Activated naive CD8-positive, alpha-beta T cell treated with anti-CD3 and anti-CD28 coated beads, Interleukin-2, amount 10 ng/mL, durations not matched to agents 7 days and 5 days (primary cell): Measurements from ENCODE around the gene ENTPD6. TPM values are rescaled to one million over a fixed set of nuclear protein-coding genes. Genes with fewer than 3 reads are reported as not detected.
"Not testable (repeated sequence)": the region's sequence is repeated elsewhere in the genome, so short reads cannot be mapped to it uniquely, and the experiment has no call there.

Source experiments
- ATAC-seq: fragments of 150-1000 bp; cut with Tn5 transposase; one replicate; pipeline ENCODE4 v1.10.0; 2021; ENCODE audit warnings: low read depth, moderate library complexity
- POLR2A ChIA-PET: fragments of 350-600 bp; sonication (Branson Sonifier 250); formaldehyde crosslinking; loops from one replicate; lab custom pipeline; 2021; ENCODE audit warnings: antibody characterized with exemption; lab: Charles Lee
- DNase-seq: peaks from one replicate; pipeline ENCODE4 v3.0.0; 2021
- H3K27ac Mint-ChIP-seq: one replicate; pipeline ENCODE4 v1.8.0; 2022; ENCODE audit warnings: mild to moderate bottlenecking, mixed read lengths
- H3K27me3 Mint-ChIP-seq: one replicate; pipeline ENCODE4 v1.8.0; 2022; ENCODE audit warnings: mild to moderate bottlenecking, moderate library complexity, mixed read lengths
- H3K36me3 Mint-ChIP-seq: one replicate; pipeline ENCODE4 v1.8.0; 2021; ENCODE audit warnings: mild to moderate bottlenecking, mixed read lengths
- H3K4me1 Mint-ChIP-seq: one replicate; pipeline ENCODE4 v1.8.0; 2021; ENCODE audit warnings: mixed read lengths
- H3K4me3 Mint-ChIP-seq: one replicate; pipeline ENCODE4 v1.8.0; 2022; ENCODE audit warnings: mild to moderate bottlenecking, moderate library complexity, mixed read lengths
- H3K9me3 Mint-ChIP-seq: one replicate; pipeline ENCODE4 v1.8.0; 2021; ENCODE audit warnings: mixed read lengths
- total RNA-seq, 2 experiments: library from RNA; stranded (reverse); gene quantifications; one replicate each; pipeline ENCODE4 v1.2.3, GENCODE V29; 2021

Gene ENTPD6
- total RNA-seq, 2 experiments from 2014 or later, result 54.6 to 62.3 TPM

DNA sequence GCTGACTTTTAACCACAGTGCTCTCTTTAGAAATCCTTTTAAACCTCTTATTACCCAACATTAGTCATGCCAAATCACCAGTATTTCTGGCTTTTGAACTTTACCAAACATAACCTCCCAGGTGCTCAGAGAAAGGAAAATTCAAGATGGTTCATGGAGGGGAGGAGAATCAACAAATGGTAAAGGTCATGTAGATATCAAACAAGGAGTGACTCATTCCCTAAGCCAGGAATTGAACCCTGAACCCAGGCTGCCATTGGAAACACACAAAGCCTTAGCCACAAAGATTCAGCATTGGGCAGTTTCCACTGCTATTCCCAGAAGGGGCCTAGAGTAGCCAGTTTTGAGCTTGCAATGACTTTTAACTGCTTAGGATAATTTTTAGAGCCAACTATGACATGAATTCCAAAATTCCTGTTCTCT lies 21.6 kb upstream of the ENTPD6 start:
- H3K36me3 Mint-ChIP-seq, result no peaks in the 10 kb centered on the region
- H3K9me3 Mint-ChIP-seq, result no peaks in the 10 kb centered on the region
- H3K27me3 Mint-ChIP-seq, result peaks cover 16% of the 10 kb centered on the region
- H3K27ac Mint-ChIP-seq, result no peak overlapping the region
- H3K4me1 Mint-ChIP-seq, result peaks cover 3% of the 10 kb centered on the region
- ATAC-seq (no peak), DNase-seq (no peak)
- no peak overlapping the region for H3K4me3 Mint-ChIP-seq
- POLR2A ChIA-PET, result no interaction called here

GRCh38 chr20:25176184-25176583 lies 19.3 kb upstream of the ENTPD6 start:
- H3K36me3 Mint-ChIP-seq, result no peaks in the 10 kb centered on the region
- ATAC-seq, result no peak
- POLR2A ChIA-PET, result no interaction called here
- DNase-seq, result no peak
- no peaks in the 10 kb centered on the region for H3K9me3 Mint-ChIP-seq
- H3K27ac Mint-ChIP-seq, result no peak overlapping the region
- no peak overlapping the region for H3K4me3 Mint-ChIP-seq
- H3K4me1 Mint-ChIP-seq, result peaks cover 3% of the 10 kb centered on the region
- H3K27me3 Mint-ChIP-seq, result peaks cover 7% of the 10 kb centered on the region

- Mint-ChIP-seq H3K27ac (no peak overlapping the region), H3K36me3 (no peaks in the 10 kb centered on the region)
- DNase-seq, result no peak
These were observed 17.6 kb upstream of the ENTPD6 start for GRCh38 chr20:25177890-25178321.

DNA sequence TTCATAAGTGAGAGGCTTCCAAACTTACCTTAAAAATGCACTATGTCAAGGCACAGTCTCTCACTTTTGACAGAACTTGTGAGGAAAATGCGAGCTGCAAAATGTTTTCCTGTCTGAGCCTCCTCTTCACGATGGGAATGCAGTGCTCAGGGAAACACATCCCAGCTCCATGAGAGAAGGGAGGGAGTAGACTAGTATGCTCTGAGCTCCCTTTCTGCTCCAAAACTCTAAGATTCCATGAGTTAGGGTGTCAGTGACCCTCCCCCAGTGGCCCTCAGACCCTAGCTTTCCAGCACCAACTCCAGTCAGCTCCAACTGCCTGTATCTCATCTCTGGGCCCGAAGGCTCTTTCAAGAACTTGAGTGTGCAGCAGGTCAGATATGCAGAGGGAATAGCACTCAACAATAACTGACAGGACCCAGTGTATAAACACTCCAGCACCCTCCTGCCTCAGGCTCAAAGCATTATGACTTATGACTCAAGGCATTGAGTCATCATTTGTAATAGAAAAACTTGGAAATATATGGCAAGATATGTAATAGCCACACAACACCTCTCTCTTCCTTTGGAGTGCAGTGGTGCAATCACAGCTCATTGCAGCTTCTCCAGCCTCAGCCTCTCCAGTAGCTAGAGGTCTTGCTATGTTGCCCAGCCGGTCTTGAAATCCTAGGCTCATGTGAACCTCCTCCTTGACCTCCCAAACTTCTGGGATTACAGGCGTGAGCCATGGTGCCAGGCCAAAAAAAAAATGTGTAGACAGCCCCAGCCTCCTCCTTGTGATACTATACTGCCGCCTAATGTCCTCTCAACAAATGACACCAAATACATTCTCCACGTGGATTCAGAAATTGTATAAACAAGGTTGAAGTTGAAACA lies 16.7 kb upstream of the ENTPD6 start:
- Mint-ChIP-seq H3K36me3 (peaks cover 4% of the 10 kb centered on the region), H3K27me3 (peaks cover 16% of the 10 kb centered on the region), H3K27ac (no peak overlapping the region), H3K4me3 (no peak overlapping the region), H3K9me3 (peaks cover 4% of the 10 kb centered on the region), H3K4me1 (no peaks in the 10 kb centered on the region)
- POLR2A ChIA-PET, result no interaction called here
- ATAC-seq (no peak), DNase-seq (no peak)

More at GRCh38 chr20:25177890-25178321, 17.6 kb upstream of the ENTPD6 start:
- ATAC-seq, result no peak
- Mint-ChIP-seq H3K4me3 (no peak overlapping the region), H3K9me3 (no peaks in the 10 kb centered on the region), H3K27me3 (peaks cover 12% of the 10 kb centered on the region), H3K4me1 (peaks cover 3% of the 10 kb centered on the region)
- POLR2A ChIA-PET, result no interaction called here

GRCh38 chr20:25179439-25180089 lies 15.9 kb upstream of the ENTPD6 start:
- POLR2A ChIA-PET, result no interaction called here
- Mint-ChIP-seq H3K36me3 (peaks cover 4% of the 10 kb centered on the region), H3K4me3 (no peak overlapping the region), H3K27ac (no peak overlapping the region), H3K4me1 (no peaks in the 10 kb centered on the region), H3K27me3 (peaks cover 22% of the 10 kb centered on the region), H3K9me3 (peaks cover 6% of the 10 kb centered on the region)
- DNase-seq, result no peak
- ATAC-seq, result no peak

DNA sequence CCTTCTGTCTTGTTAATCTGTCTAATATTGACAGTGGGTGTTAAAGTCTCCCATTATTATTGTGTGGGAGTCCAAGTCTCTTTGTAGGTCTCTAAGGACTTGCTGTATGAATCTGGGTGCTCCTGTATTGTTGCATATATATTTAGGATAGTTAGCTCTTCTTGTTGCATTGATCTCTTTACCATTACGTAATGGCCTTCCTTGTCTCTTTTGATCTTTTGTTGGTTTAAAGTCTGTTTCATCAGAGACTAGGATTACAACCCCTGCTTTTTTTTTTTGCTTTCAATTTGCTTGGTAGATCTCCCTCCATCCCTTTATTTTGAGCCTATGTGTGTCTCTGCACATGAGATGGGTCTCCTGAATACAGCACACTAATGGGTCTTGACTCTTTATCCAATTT lies 11.1 kb upstream of the ENTPD6 start:
- ATAC-seq, POLR2A ChIA-PET, DNase-seq, H3K4me1 Mint-ChIP-seq, H3K27ac Mint-ChIP-seq, H3K36me3 Mint-ChIP-seq, H3K4me3 Mint-ChIP-seq: not testable (repeated sequence)
- Mint-ChIP-seq H3K27me3 (peaks cover 26% of the 10 kb centered on the region), H3K9me3 (peaks cover 14% of the 10 kb centered on the region)

DNA sequence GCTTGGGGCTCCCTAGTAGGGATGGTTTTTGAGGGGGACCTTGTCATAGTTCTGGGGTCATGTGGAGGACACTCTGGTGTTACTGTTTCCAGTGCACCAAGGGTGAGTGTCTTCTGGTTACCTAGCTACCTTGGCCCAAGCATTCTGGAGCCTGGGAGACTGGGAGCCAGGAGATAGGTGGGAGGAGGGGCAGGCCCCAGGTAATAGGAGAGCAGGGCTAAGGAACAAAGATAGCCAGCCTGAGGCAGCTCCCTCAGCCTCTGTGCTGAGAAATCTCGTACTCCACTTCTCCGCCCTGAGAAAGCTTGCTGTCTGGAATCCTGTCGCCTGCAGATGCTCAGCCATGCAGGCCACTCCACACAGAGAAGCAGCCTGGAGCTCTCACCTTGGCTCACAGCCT lies 8.3 kb upstream of the ENTPD6 start:
- POLR2A ChIA-PET, result no interaction called here
- Mint-ChIP-seq H3K9me3 (peaks cover 14% of the 10 kb centered on the region), H3K27me3 (peaks cover 28% of the 10 kb centered on the region), H3K36me3 (peaks cover 7% of the 10 kb centered on the region), H3K4me1 (no peaks in the 10 kb centered on the region), H3K4me3 (no peak overlapping the region), H3K27ac (no peak overlapping the region)
- DNase-seq, result no peak
- ATAC-seq, result no peak

DNA sequence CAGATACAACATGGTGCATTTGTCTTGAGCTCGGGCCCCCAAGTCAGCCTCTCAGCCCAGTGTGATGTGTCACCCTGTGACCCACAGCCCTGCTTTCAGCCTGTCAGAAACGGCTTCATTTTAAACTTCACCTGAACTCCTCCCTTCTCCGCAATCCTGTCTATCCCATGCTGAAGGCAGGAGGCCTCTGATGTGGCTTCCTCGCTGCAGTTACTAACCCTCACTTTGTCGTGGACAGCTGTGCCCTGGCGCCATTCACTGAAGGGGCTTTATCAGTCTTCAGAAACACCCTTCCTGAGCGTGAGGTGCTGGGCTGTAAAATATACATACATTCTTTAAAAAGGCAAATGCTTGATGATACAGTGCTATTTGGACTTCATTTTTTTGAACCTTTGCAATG lies 7.9 kb upstream of the ENTPD6 start:
- Mint-ChIP-seq H3K9me3 (peaks cover 14% of the 10 kb centered on the region), H3K36me3 (peaks cover 7% of the 10 kb centered on the region), H3K4me1 (no peaks in the 10 kb centered on the region), H3K27ac (no peak overlapping the region), H3K27me3 (peaks cover 28% of the 10 kb centered on the region), H3K4me3 (no peak overlapping the region)
- DNase-seq (no peak), ATAC-seq (no peak)
- POLR2A ChIA-PET, result no interaction called here

GRCh38 chr20:25188218-25188617 lies 7.3 kb upstream of the ENTPD6 start:
- DNase-seq (no peak), ATAC-seq (no peak)
- POLR2A ChIA-PET, result no interaction called here
- H3K9me3 Mint-ChIP-seq, result peaks cover 14% of the 10 kb centered on the region
- H3K4me1 Mint-ChIP-seq, result no peaks in the 10 kb centered on the region
- peaks cover 7% of the 10 kb centered on the region for H3K36me3 Mint-ChIP-seq
- H3K27ac Mint-ChIP-seq, result no peak overlapping the region
- no peak overlapping the region for H3K4me3 Mint-ChIP-seq
- peaks cover 27% of the 10 kb centered on the region for H3K27me3 Mint-ChIP-seq

- POLR2A ChIA-PET, result no interaction called here
- no peak overlapping the region for H3K27ac Mint-ChIP-seq
- H3K9me3 Mint-ChIP-seq, result no peaks in the 10 kb centered on the region
- no peak overlapping the region for H3K4me3 Mint-ChIP-seq
- no peak for DNase-seq
- no peaks in the 10 kb centered on the region for H3K36me3 Mint-ChIP-seq
- no peak for ATAC-seq
- peaks cover 2% of the 10 kb centered on the region for H3K4me1 Mint-ChIP-seq
- peaks cover 10% of the 10 kb centered on the region for H3K27me3 Mint-ChIP-seq
These were observed 4.5 kb upstream of the ENTPD6 start for GRCh38 chr20:25191051-25191450.

GRCh38 chr20:25191689-25192088 lies 3.8 kb upstream of the ENTPD6 start:
- POLR2A ChIA-PET, result no interaction called here
- H3K4me1 Mint-ChIP-seq, result peaks cover 7% of the 10 kb centered on the region
- H3K4me3 Mint-ChIP-seq, result no peak overlapping the region
- H3K36me3 Mint-ChIP-seq, result no peaks in the 10 kb centered on the region
- ATAC-seq, result no peak
- no peak overlapping the region for H3K27ac Mint-ChIP-seq
- H3K9me3 Mint-ChIP-seq, result no peaks in the 10 kb centered on the region
- DNase-seq, result no peak
- peaks cover 10% of the 10 kb centered on the region for H3K27me3 Mint-ChIP-seq

GRCh38 chr20:25193843-25194242 lies 1.7 kb upstream of the ENTPD6 start:
- Mint-ChIP-seq H3K4me1 (peaks cover 19% of the 10 kb centered on the region), H3K4me3 (no peak overlapping the region), H3K27ac (no peak overlapping the region), H3K27me3 (peaks cover 10% of the 10 kb centered on the region), H3K36me3 (no peaks in the 10 kb centered on the region), H3K9me3 (no peaks in the 10 kb centered on the region)
- POLR2A ChIA-PET, result no interaction called here
- ATAC-seq (no peak), DNase-seq (no peak)

- POLR2A ChIA-PET, result interaction anchor here (2.5 kb wide), 1 partner anchor 53 kb away, joined by 11 read pairs; the partner anchor contains the start of gene PYGB
- no peaks in the 10 kb centered on the region for H3K9me3 Mint-ChIP-seq
- peaks cover 6% of the 10 kb centered on the region for H3K27me3 Mint-ChIP-seq
- peaks cover under 1% of the 10 kb centered on the region for H3K36me3 Mint-ChIP-seq
- peak overlapping the region; percentile 93 for H3K4me3 Mint-ChIP-seq
- no peak overlapping the region for H3K27ac Mint-ChIP-seq
- ATAC-seq, result no peak
- H3K4me1 Mint-ChIP-seq, result peaks cover 19% of the 10 kb centered on the region
- DNase-seq, result no peak
These were observed 1.1 kb upstream of the ENTPD6 start for GRCh38 chr20:25194333-25194972.
